Measurements from ENCODE around the gene HCAR2.
"Not testable (repeated sequence)": the region's sequence is repeated elsewhere in the genome, so short reads cannot be mapped to it uniquely, and the experiment has no call there.

The HCAR2 gene

DNA sequence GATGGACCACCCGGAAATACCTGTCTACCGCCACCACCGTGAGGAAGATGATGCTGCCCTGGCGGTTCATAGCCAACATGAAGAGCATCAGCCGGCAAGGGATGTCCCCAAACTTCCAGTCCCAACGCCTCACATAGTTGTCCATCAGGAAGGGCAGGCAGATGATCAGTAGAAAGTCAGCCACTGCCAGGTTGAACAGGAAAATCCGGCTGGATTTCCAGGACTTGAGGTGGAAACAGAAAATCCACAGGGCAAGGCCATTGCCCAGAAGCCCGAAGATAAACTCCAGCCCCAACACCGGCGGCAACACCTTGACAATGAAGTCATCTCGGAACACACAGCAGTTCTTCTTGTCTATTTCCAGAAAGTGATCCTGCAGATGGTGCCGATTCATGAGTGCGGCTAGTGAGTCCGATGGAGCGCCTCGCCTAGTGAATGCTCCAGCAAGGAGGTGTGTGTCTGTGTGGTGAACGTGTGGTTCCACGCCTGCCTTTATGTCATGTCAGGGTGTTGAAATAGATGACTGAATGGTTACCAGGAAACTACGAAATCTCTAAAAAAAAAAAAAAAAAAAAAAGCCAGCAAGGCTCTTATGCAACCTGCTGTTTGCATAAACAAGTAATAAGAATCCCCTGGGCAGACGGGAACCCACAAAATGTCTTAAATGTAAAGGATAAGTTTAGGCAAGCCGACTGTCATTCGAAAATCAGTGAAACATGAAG is at the start of gene HCAR2:
TSS of gene HCAR2 (minus strand) at position 468 of the 722 bp plus-strand sequence. CDS start at position 394, 74 bp downstream.
- not testable (repeated sequence) for H3K9me3 Mint-ChIP-seq; H3K4me3 Mint-ChIP-seq; H3K4me1 Mint-ChIP-seq; H3K27me3 Mint-ChIP-seq (ENCODE audit: low read depth); H3K36me3 Mint-ChIP-seq (ENCODE audit: low read depth); H3K27ac Mint-ChIP-seq

DNA sequence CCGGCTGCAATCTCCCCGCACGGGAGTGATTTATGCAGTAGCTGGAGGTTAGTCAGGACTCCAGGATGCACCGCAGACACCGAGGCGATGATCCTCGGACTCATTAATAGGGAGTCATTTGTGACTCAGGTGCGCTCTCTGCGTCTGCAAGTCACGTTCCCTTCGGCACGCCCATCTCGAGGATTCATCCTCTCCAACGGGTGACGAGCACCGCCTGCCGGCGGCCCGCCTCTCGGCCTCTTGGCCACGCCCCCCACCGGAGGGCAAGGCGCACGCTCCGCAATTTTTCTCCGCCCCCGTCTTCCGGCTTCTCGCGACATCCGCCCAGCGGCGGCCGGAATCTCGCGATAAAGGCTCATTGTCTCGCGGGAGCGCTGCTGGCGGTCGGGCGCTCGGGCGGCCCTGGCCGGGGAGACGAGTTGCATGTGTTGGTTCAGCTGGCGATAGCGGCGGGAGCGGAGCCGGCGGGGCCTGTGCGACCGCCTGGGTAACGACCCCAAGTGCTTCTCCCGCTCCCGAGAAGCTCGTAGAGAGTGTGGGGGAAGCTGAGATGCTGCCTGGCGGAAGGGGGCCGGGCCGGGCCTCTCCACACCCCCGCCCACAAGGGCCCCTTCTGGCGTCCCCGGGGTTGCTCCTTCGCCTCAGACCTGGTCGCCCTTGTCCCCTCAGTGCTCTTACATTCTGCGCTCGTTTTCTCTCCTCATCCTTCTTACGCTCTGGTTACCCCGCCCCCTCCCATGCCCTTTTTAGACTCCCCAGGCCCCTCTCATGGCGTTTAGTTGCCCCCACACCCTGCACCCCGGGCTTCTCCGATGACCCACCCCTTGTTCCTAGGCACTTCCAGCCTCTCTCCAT is 49.5 kb upstream of the HCAR2 start, which contains the start of gene DENR:
TSS of gene DENR (plus strand) at position 361 of the 855 bp plus-strand sequence. CDS start 878 bp downstream, outside the sequence.
- TF ChIP-seq, protein P1, sequence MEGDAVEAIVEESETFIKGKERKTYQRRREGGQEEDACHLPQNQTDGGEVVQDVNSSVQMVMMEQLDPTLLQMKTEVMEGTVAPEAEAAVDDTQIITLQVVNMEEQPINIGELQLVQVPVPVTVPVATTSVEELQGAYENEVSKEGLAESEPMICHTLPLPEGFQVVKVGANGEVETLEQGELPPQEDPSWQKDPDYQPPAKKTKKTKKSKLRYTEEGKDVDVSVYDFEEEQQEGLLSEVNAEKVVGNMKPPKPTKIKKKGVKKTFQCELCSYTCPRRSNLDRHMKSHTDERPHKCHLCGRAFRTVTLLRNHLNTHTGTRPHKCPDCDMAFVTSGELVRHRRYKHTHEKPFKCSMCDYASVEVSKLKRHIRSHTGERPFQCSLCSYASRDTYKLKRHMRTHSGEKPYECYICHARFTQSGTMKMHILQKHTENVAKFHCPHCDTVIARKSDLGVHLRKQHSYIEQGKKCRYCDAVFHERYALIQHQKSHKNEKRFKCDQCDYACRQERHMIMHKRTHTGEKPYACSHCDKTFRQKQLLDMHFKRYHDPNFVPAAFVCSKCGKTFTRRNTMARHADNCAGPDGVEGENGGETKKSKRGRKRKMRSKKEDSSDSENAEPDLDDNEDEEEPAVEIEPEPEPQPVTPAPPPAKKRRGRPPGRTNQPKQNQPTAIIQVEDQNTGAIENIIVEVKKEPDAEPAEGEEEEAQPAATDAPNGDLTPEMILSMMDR (IDR thresholded peaks at IDR 0.05; ENCODE audit: unreplicated experiment in 3 of 3) = peak; percentile 67 to 90 (median 71)
- Mint-ChIP-seq H3K27me3 (ENCODE audit: low read depth) (no peaks in the 10 kb centered on the region), H3K4me1 (peaks cover 23% of the 10 kb centered on the region)

DNA sequence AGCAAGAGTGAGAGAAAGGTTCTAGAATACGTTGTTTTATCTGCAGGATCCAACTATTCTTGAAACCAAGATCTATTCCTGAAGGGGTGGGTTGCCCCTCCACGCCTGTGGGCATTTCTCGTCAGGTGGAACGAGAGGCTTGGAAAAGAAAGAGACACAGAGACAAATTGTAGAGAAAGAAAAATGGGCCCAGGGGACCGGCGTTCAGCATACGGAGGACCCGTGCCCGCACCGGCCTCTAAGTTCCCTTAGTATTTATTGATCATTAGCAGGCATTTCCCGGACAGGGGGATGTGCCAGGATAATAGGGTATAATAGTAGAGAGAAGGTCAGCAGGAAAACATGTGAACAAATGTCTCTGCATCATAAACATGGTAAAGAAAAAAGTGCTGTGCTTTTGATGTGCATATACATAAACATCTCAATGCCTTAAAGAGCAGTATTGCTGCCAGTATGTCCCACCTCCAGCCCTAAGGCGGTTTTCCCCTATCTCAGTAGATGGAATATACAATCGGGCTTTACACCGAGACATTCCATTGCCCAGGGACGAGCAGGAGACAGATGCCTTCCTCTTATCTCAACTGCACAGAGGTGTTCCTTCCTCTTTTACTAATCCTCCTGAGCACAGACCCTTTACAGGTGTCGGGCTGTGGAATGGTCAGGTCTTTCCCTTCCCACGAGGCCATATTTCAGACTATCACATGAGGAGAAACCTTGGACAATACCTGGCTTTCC is 47.8 kb upstream of the HCAR2 start:
- not testable (repeated sequence) for H3K27me3 Mint-ChIP-seq (ENCODE audit: low read depth)
- peaks cover 20% of the 10 kb centered on the region for H3K36me3 Mint-ChIP-seq (ENCODE audit: low read depth)

More for the DNA sequence above, 49.5 kb upstream of the HCAR2 start, which contains the start of gene DENR:
- Mint-ChIP-seq H3K27ac (peak within 1 kb of the TSS; percentile 92 to 97 (median 96)), H3K4me3 (peak within 1 kb of the TSS; percentile 92 to 96 (median 93)), H3K36me3 (ENCODE audit: low read depth) (peaks cover 37% of the 10 kb centered on the region), H3K9me3 (no peaks in the 10 kb centered on the region)

DNA sequence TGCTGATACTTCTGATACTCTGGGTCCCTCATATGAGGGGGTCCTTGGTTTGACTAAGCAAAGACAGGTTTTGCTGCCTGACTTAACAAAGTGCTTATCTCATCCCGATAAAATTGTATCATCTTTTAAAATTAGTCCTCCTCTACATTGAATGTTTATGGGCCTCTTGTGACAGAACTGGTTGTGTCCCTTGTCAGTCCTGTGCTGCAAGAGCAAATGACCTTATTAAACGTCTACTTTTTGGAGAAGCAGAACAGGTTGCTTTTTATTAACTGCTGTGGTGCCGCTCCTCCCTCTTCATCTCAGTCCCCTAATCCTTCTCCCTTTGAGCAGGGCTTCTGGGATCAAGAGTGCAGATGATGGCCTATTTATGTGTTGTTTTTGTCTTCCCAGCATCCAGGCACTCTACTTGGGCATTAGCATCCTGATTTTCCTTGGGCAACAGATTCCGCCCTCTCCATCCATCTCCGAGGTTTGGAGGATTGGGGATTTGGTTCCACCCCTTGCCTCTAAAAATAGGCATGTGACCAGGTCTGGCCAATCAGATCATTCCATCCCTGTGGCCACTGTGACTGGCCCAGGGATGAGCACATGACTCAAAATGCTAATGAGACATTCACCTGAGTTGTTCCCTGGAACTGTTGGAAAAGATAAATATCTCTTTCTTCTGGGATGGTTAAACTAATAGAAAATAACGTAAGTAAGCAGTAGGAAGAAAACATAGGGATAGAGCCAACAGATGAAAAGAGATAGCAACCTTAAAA is 46.6 kb upstream of the HCAR2 start:
- Mint-ChIP-seq H3K4me3 (peak overlapping the region; percentile 32 to 69 (median 54)), H3K36me3 (ENCODE audit: low read depth) (peaks cover 11% of the 10 kb centered on the region), H3K27ac (peak overlapping the region in 2 of 3 experiments; percentile 29 to 37), H3K4me1 (peaks cover 23% of the 10 kb centered on the region), H3K27me3 (ENCODE audit: low read depth) (no peaks in the 10 kb centered on the region), H3K9me3 (no peaks in the 10 kb centered on the region)
- TF ChIP-seq, protein P1 (IDR thresholded peaks at IDR 0.05; ENCODE audit: unreplicated experiment in 3 of 3) = no peak

More for the DNA sequence above, 47.8 kb upstream of the HCAR2 start:
- peaks cover 23% of the 10 kb centered on the region for H3K4me1 Mint-ChIP-seq
- peak overlapping the region; percentile 92 to 96 (median 93) for H3K4me3 Mint-ChIP-seq
- H3K9me3 Mint-ChIP-seq = not testable (repeated sequence)
- peak overlapping the region; percentile 92 to 97 (median 96) for H3K27ac Mint-ChIP-seq

DNA sequence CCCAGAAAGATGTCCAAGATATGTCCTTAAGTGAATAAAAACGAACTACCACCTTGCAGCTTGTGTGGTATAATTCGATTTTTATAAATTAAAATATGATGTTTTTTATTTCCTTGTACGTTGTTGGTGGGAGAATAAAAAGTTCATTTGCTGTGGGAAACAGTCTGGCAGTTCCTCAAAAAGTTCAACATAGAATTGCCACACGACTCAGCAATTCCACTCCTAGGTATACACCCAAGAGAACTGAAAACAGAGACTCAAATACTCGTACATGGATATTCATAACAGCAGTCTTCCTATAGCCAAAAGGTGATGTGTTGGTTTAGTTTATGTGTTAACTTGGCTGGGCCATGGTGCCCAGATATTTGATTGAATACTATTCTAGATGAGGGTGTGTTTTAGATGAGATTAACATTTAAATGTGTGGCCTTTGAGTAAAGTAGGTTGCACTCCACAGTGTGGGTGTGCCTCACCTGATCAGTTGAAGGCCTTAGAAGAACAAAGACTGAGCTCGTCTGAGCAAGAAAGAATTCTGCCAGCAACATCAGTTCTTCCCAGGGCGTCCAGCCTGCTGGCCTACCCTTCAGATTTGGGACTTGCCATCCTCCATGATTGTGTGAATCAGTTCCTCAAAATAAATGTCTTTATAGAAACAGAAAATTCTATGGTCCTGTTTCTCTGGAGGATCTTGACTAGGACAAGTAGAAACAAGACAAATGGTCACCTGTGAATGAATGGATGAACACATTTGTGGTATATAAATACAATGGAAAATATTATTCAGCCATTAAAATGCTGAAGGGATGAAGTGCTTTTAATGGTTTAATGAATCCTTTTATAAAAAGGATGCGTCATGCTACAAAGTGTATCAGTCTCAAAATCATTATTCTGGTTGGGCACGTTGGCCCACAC is 44.3 kb upstream of the HCAR2 start:
- Mint-ChIP-seq H3K27ac (no peak overlapping the region), H3K27me3 (ENCODE audit: low read depth) (no peaks in the 10 kb centered on the region), H3K4me3 (no peak overlapping the region), H3K36me3 (ENCODE audit: low read depth) (no peaks in the 10 kb centered on the region), H3K9me3 (no peaks in the 10 kb centered on the region), H3K4me1 (peaks cover 9% of the 10 kb centered on the region)
- TF ChIP-seq, protein P1 (IDR thresholded peaks at IDR 0.05; ENCODE audit: unreplicated experiment in 3 of 3) = no peak
